Measurements from ENCODE around the gene KRTAP10-9. TPM values are rescaled to one million over a fixed set of nuclear protein-coding genes. Genes with fewer than 3 reads are reported as not detected.

The KRTAP10-9 gene
- polyA plus RNA-seq, 3 donors = not detected

DNA sequence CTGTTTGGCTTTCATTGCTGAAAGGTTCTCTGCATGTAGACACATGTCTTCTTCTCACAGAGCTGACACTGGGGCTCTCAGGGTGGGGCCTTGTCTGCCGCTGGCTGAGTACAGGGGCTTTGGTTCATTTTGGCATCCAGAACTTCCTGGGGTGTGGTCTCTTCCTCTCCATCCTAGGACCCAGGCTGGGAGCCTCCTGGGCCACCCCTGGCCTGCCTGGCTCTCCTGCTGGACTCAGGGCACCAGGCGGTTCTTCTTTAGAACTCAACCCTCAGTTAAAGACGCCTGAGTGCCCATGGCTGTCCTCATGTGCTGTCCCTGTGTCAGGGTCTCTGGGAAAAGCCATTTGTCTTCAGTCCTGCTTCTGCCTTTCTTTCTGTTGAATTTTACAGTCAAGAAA, 41.0 kb upstream of the KRTAP10-9 start:
- no peak overlapping the region for H2AFZ ChIP-seq (ENCODE audit: insufficient read depth, low read depth, low read length, poor library complexity, severe bottlenecking)
- no peaks in the 10 kb centered on the region for H3K4me1 ChIP-seq (ENCODE audit: control insufficient read depth in 1 of 2, insufficient read depth in 2 of 2, low read length in 2 of 2)
- H3K27me3 ChIP-seq (ENCODE audit: control insufficient read depth in 2 of 2, insufficient read depth in 2 of 2, low read length in 2 of 2) = peaks cover 0 to 16% of the 10 kb centered on the region in 2 donors
- Mint-ChIP-seq H3K9me3 (peaks cover 11 to 30% (median 19%) of the 10 kb centered on the region in 7 donors), H3K4me3 (no peak overlapping the region), H3K4me1 (no peaks in the 10 kb centered on the region), H3K36me3 (no peaks in the 10 kb centered on the region), H3K27ac (no peak overlapping the region), H3K27me3 (ENCODE audit: low read depth in 3 of 3) (peaks cover 2 to 42% (median 13%) of the 10 kb centered on the region in 3 donors)
- H4K20me1 ChIP-seq (ENCODE audit: insufficient read depth, low read length) = no peaks in the 10 kb centered on the region
- no peak overlapping the region for H3K4me3 ChIP-seq (replicated peaks in 1 of 3; ENCODE audit: low read depth in 2 of 3, low read length in 3 of 3)
- H3K9me3 ChIP-seq (replicated peaks in 1 of 2; ENCODE audit: control insufficient read depth in 1 of 2, insufficient read depth in 1 of 2, low read length in 2 of 2) = peaks cover 6 to 8% of the 10 kb centered on the region in 2 donors
- no peak for DNase-seq
- 90% methylated on average over 3 of the region's 3 CpGs for WGBS (ENCODE audit: insufficient coverage)
- intact Hi-C loops (cut with micrococcal nuclease) = no loop called here
- no peaks in the 10 kb centered on the region for H3K36me3 ChIP-seq (replicated peaks in 1 of 2; ENCODE audit: control insufficient read depth in 1 of 2, insufficient read depth in 2 of 2, low read length in 2 of 2)
- no peak overlapping the region for H3K4me2 ChIP-seq (replicated peaks; ENCODE audit: extremely low read depth, low read length, poor library complexity, severe bottlenecking)
- no peak overlapping the region for H3K27ac ChIP-seq (ENCODE audit: low read depth in 1 of 2, low read length in 2 of 2)
- H3K9ac ChIP-seq (ENCODE audit: insufficient read depth, low read length, poor library complexity, severe bottlenecking) = no peak overlapping the region
- TF ChIP-seq, protein P1, sequence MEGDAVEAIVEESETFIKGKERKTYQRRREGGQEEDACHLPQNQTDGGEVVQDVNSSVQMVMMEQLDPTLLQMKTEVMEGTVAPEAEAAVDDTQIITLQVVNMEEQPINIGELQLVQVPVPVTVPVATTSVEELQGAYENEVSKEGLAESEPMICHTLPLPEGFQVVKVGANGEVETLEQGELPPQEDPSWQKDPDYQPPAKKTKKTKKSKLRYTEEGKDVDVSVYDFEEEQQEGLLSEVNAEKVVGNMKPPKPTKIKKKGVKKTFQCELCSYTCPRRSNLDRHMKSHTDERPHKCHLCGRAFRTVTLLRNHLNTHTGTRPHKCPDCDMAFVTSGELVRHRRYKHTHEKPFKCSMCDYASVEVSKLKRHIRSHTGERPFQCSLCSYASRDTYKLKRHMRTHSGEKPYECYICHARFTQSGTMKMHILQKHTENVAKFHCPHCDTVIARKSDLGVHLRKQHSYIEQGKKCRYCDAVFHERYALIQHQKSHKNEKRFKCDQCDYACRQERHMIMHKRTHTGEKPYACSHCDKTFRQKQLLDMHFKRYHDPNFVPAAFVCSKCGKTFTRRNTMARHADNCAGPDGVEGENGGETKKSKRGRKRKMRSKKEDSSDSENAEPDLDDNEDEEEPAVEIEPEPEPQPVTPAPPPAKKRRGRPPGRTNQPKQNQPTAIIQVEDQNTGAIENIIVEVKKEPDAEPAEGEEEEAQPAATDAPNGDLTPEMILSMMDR (IDR thresholded peaks at IDR 0.05) = no peak
- H3K79me2 ChIP-seq (ENCODE audit: insufficient read depth, low read length) = no peaks in the 10 kb centered on the region

DNA sequence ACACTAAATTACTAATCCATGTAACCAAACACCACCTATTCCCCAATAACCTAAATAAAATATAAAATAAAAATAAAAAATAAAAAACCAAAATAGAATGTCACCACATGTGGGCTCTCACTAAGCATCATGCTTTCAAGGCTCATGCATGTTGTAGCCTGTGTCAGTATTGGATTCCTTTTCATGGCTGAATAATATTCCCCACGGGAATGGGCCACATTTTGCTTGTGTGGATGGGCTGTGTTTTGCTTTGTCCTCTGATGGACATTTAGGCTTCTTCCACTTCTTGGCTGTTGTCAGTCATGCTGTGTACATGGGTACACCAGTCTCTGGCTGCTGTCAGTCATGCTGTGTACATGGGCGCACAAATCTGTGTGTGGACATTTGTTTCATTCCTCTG, 37.8 kb upstream of the KRTAP10-9 start:
- peaks cover 2 to 40% (median 10%) of the 10 kb centered on the region in 3 donors for H3K27me3 Mint-ChIP-seq (ENCODE audit: low read depth in 3 of 3)
- Histone ChIP-seq H3K79me2 (ENCODE audit: insufficient read depth, low read length) (no peaks in the 10 kb centered on the region), H3K4me2 (replicated peaks; ENCODE audit: extremely low read depth, low read length, poor library complexity, severe bottlenecking) (no peak overlapping the region), H3K27ac (ENCODE audit: low read depth in 1 of 2, low read length in 2 of 2) (no peak overlapping the region), H3K9me3 (replicated peaks in 1 of 2; ENCODE audit: control insufficient read depth in 1 of 2, insufficient read depth in 1 of 2, low read length in 2 of 2) (no peaks in the 10 kb centered on the region), H3K36me3 (replicated peaks in 1 of 2; ENCODE audit: control insufficient read depth in 1 of 2, insufficient read depth in 2 of 2, low read length in 2 of 2) (no peaks in the 10 kb centered on the region), H4K20me1 (ENCODE audit: insufficient read depth, low read length) (no peaks in the 10 kb centered on the region), H3K4me1 (ENCODE audit: control insufficient read depth in 1 of 2, insufficient read depth in 2 of 2, low read length in 2 of 2) (no peaks in the 10 kb centered on the region), H3K9ac (ENCODE audit: insufficient read depth, low read length, poor library complexity, severe bottlenecking) (no peak overlapping the region), H3K27me3 (ENCODE audit: control insufficient read depth in 2 of 2, insufficient read depth in 2 of 2, low read length in 2 of 2) (peaks cover 0 to 13% of the 10 kb centered on the region in 2 donors), H2AFZ (ENCODE audit: insufficient read depth, low read depth, low read length, poor library complexity, severe bottlenecking) (no peak overlapping the region), H3K4me3 (replicated peaks in 1 of 3; ENCODE audit: low read depth in 2 of 3, low read length in 3 of 3) (no peak overlapping the region)
- H3K27ac Mint-ChIP-seq = no peak overlapping the region
- no peak overlapping the region for H3K4me3 Mint-ChIP-seq
- TF ChIP-seq, protein P1 (IDR thresholded peaks at IDR 0.05) = no peak
- DNase-seq = no peak
- 100% methylated on average over 2 of the region's 2 CpGs for WGBS (ENCODE audit: insufficient coverage)
- H3K9me3 Mint-ChIP-seq = peaks cover 2 to 19% (median 5%) of the 10 kb centered on the region in 7 donors
- H3K36me3 Mint-ChIP-seq = no peaks in the 10 kb centered on the region
- intact Hi-C loops (cut with micrococcal nuclease) = no loop called here
- H3K4me1 Mint-ChIP-seq = no peaks in the 10 kb centered on the region

Measured in CD14-positive monocyte (primary cell).